Panc1 (cell line): ENCODE results near the gene YIF1A. TPM values are rescaled to one million over a fixed set of nuclear protein-coding genes. Genes with fewer than 3 reads are reported as not detected.
"Not testable (repeated sequence)": the region's sequence is repeated elsewhere in the genome, so short reads cannot be mapped to it uniquely, and the experiment has no call there.

Source experiments
- ATAC-seq: fragments of 200-7000 bp; cut with Tn5 transposase; 2 replicates; pipeline ENCODE4 v1.9.1; 2020; ENCODE audit warnings: mild to moderate bottlenecking, moderate library complexity
- BruUV-seq: library from RNA; stranded (reverse); fragments of 400-500 nt; replicated peaks from 2 replicates; lab custom pipeline; 2021; lab: Mats Ljungman, UMichigan
- CTCF ChIA-PET: fragments of 300-600 bp; sonication (Branson Sonifier 250); formaldehyde crosslinking; loops from one replicate; lab custom pipeline; 2022; ENCODE audit warnings: antibody characterized with exemption; lab: Charles Lee
- POLR2A ChIA-PET: fragments of 300-600 bp; sonication (Branson Sonifier 250); formaldehyde crosslinking; loops from one replicate; lab custom pipeline; 2022; ENCODE audit warnings: antibody characterized with exemption; lab: Charles Lee
- DNase-seq: peaks from one replicate; pipeline ENCODE4 v3.0.0-alpha.2; 2010; ENCODE audit warnings: low read depth, low spot score
- H3K27ac ChIP-seq: 2 replicates; pipeline ENCODE4 v1.5.1; 2011; ENCODE audit warnings: mild to moderate bottlenecking, low read length, inconsistent platforms
- H3K27me3 ChIP-seq: fragments of 200-500 bp; sonication (Bioruptor generic); 2 replicates; pipeline ENCODE4 v1.6.0; 2014; ENCODE audit warnings: low read length, inconsistent platforms; ENCODE audit not compliant: control insufficient read depth, insufficient read depth
- H3K36me3 ChIP-seq: fragments of 200-500 bp; sonication (Bioruptor generic); 2 replicates; pipeline ENCODE4 v1.5.1; 2014; ENCODE audit warnings: inconsistent platforms, mild to moderate bottlenecking, low read length, moderate library complexity; ENCODE audit not compliant: control insufficient read depth, insufficient read depth
- H3K4me1 ChIP-seq: 2 replicates; pipeline ENCODE4 v1.5.1; 2011; ENCODE audit warnings: inconsistent platforms, mild to moderate bottlenecking, low read length, moderate library complexity; ENCODE audit not compliant: control insufficient read depth, insufficient read depth
- H3K4me3 ChIP-seq, 2 experiments: 2 replicates each; pipeline ENCODE4 v1.5.1; 2011 to 2012; ENCODE audit warnings: low read depth in 2 of 2, low read length in 2 of 2, mild to moderate bottlenecking in 2 of 2, inconsistent platforms in 1 of 2, moderate library complexity in 1 of 2
- H3K9me3 ChIP-seq: fragments of 200-500 bp; sonication (Bioruptor generic); 2 replicates; pipeline ENCODE4 v1.5.1; 2014; ENCODE audit warnings: low read depth, mild to moderate bottlenecking, inconsistent platforms, low read length, moderate library complexity; ENCODE audit not compliant: control insufficient read depth, insufficient read depth
- CTCF ChIP-seq: fragments of 450-650 bp; IDR thresholded peaks from 2 replicates; pipeline ENCODE4 v1.5.1; 2017; ENCODE audit warnings: mild to moderate bottlenecking
- POLR2AphosphoS5 ChIP-seq: IDR thresholded peaks from 2 replicates; pipeline ENCODE4 v1.6.1; 2012; ENCODE audit warnings: mild to moderate bottlenecking, low read depth, low read length, moderate library complexity
- REST ChIP-seq, 2 experiments: IDR thresholded peaks; 2 replicates each; pipeline ENCODE4 v1.6.1; 2011 to 2012; ENCODE audit warnings: low read depth in 2 of 2, control low read depth in 1 of 2, low read length in 1 of 2, mild to moderate bottlenecking in 1 of 2, moderate library complexity in 1 of 2; ENCODE audit not compliant: insufficient read depth in 1 of 2
- SIN3A ChIP-seq: IDR thresholded peaks from 2 replicates; pipeline ENCODE4 v1.6.1; 2012; ENCODE audit warnings: low read depth, mild to moderate bottlenecking, low read length, moderate library complexity, borderline replicate concordance; ENCODE audit not compliant: insufficient read depth
- TCF7L2 ChIP-seq: IDR thresholded peaks from 2 replicates; pipeline ENCODE4 v1.6.1; 2011; ENCODE audit warnings: mild to moderate bottlenecking, low read depth, low read length, inconsistent platforms
- in situ Hi-C: cut with HindIII; loops from 2 replicates; pipeline ENCODE4 v1.10.0; 2016; ENCODE audit warnings: low sequenced_read_pairs, low pct_unique_long_range_greater_than_20kb
- intact Hi-C: fragments of 100-400 bp; cut with micrococcal nuclease; formaldehyde crosslinking; loops from one replicate; pipeline ENCODE4 v1.10.0; 2022; ENCODE audit not compliant: unreplicated experiment
- total RNA-seq: library from RNA; stranded (reverse); gene quantifications from one replicate; pipeline ENCODE4 v1.2.1, GENCODE V29; 2021; ENCODE audit not compliant: unreplicated experiment

Gene YIF1A
- total RNA-seq, 1 experiment from 2014 or later: 196 TPM

GRCh38 chr11:66311965-66312548 is 23.1 kb upstream of the YIF1A start:
- no TSS peak for BruUV-seq
- Histone ChIP-seq H3K27me3 (no peaks in the 10 kb centered on the region), H3K27ac (peak overlapping the region; percentile 86), H3K4me3 (peak overlapping the region; percentile 72 to 83), H3K4me1 (peaks cover 6% of the 10 kb centered on the region), H3K9me3 (no peaks in the 10 kb centered on the region), H3K36me3 (no peaks in the 10 kb centered on the region)
- in situ Hi-C loops (no loop called here), intact Hi-C loops (loop anchor here (2.0 kb wide), 1 partner anchor 17 kb away; no protein-coding TSS in a partner anchor)
- ChIA-PET POLR2A (interaction anchor here (0.7 to 1.6 kb wide), 3 partner anchors 24 to 53 kb away, joined by 3 to 6 read pairs (median 4); partner anchors contain the start of gene RIN1), CTCF (interaction anchor here (0.5 to 2.1 kb wide), 16 partner anchors 8 to 202 kb away, joined by 3 to 17 read pairs (median 5); partner anchors contain the start of genes B4GAT1, DPP3, MRPL11 and RIN1)
- ATAC-seq: peak; percentile 89
- TF ChIP-seq REST (IDR thresholded peaks at IDR 0.05; ENCODE audit: insufficient read depth in 1 of 2, low read depth in 2 of 2, low read length in 1 of 2) (no peak), CTCF (peak; percentile 99), POLR2AphosphoS5 (no peak), SIN3A (0 out of 2 replicates have a peak, but pooled peaks have one; percentile 50), TCF7L2 (no peak)
- peak; percentile 87 for DNase-seq

- POLR2A ChIA-PET: interaction anchor here (1.6 kb wide), 1 partner anchor 34 kb away, joined by 6 read pairs; no protein-coding TSS in a partner anchor
- in situ Hi-C loops (no loop called here), intact Hi-C loops (no loop called here)
- peak overlapping the region; percentile 86 for H3K27ac ChIP-seq
- H3K4me3 ChIP-seq: peak overlapping the region; percentile 72 to 83
- CTCF ChIA-PET: interaction anchor here (0.6 to 2.1 kb wide), 12 partner anchors 11 to 150 kb away, joined by 3 to 17 read pairs (median 5); partner anchors contain the start of genes B4GAT1, MRPL11, RIN1 and YIF1A
- no peaks in the 10 kb centered on the region for H3K27me3 ChIP-seq
- peaks cover 6% of the 10 kb centered on the region for H3K4me1 ChIP-seq
- no TSS peak for BruUV-seq
- H3K36me3 ChIP-seq: no peaks in the 10 kb centered on the region
- DNase-seq (no peak), ATAC-seq (peak; percentile 1)
- TF ChIP-seq TCF7L2: no peak
- TF ChIP-seq REST (IDR thresholded peaks at IDR 0.05; ENCODE audit: insufficient read depth in 1 of 2, low read depth in 2 of 2, low read length in 1 of 2): no peak
- TF ChIP-seq POLR2AphosphoS5: no peak
- TF ChIP-seq CTCF: no peak
- TF ChIP-seq SIN3A: no peak
- no peaks in the 10 kb centered on the region for H3K9me3 ChIP-seq
Measured at GRCh38 chr11:66311470-66311964, 22.6 kb upstream of the YIF1A start.

- BruUV-seq, H3K4me3 ChIP-seq, H3K4me1 ChIP-seq, H3K27me3 ChIP-seq, H3K27ac ChIP-seq, in situ Hi-C loops, H3K36me3 ChIP-seq, intact Hi-C loops, ATAC-seq, H3K9me3 ChIP-seq, DNase-seq: not testable (repeated sequence)
- ChIA-PET CTCF (interaction anchor here (0.6 to 2.1 kb wide), 11 partner anchors 10 to 150 kb away, joined by 3 to 17 read pairs (median 5); partner anchors contain the start of genes B4GAT1, MRPL11, RIN1 and YIF1A), POLR2A (interaction anchor here (1.6 kb wide), 1 partner anchor 35 kb away, joined by 6 read pairs; no protein-coding TSS in a partner anchor)
Measured at GRCh38 chr11:66310803-66311440, 22.0 kb upstream of the YIF1A start.
